ENCODE results near the gene CAMTA1.

- TF ChIP-seq, protein P1, sequence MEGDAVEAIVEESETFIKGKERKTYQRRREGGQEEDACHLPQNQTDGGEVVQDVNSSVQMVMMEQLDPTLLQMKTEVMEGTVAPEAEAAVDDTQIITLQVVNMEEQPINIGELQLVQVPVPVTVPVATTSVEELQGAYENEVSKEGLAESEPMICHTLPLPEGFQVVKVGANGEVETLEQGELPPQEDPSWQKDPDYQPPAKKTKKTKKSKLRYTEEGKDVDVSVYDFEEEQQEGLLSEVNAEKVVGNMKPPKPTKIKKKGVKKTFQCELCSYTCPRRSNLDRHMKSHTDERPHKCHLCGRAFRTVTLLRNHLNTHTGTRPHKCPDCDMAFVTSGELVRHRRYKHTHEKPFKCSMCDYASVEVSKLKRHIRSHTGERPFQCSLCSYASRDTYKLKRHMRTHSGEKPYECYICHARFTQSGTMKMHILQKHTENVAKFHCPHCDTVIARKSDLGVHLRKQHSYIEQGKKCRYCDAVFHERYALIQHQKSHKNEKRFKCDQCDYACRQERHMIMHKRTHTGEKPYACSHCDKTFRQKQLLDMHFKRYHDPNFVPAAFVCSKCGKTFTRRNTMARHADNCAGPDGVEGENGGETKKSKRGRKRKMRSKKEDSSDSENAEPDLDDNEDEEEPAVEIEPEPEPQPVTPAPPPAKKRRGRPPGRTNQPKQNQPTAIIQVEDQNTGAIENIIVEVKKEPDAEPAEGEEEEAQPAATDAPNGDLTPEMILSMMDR (conservative IDR thresholded peaks at IDR 0.05; ENCODE audit: low read length): no peak
- no peak for TF ChIP-seq EZH2phosphoT487 (IDR thresholded peaks at IDR 0.05; ENCODE audit: borderline replicate concordance, low read depth, low read length)
Observed at GRCh38 chr1:7517611-7518330, 732.5 kb downstream of the CAMTA1 start.
